ENCODE data around the gene PRR5. TPM values are rescaled to one million over a fixed set of nuclear protein-coding genes. Genes with fewer than 3 reads are reported as not detected.
A peak's percentile ranks its signal among the peaks of the same experiment; 100 is the strongest.
"Not testable (repeated sequence)": the region's sequence is repeated elsewhere in the genome, so short reads cannot be mapped to it uniquely, and the experiment has no call there.

The PRR5 gene
- total RNA-seq, 1 donor from 2014 or later: 12.4 TPM

DNA sequence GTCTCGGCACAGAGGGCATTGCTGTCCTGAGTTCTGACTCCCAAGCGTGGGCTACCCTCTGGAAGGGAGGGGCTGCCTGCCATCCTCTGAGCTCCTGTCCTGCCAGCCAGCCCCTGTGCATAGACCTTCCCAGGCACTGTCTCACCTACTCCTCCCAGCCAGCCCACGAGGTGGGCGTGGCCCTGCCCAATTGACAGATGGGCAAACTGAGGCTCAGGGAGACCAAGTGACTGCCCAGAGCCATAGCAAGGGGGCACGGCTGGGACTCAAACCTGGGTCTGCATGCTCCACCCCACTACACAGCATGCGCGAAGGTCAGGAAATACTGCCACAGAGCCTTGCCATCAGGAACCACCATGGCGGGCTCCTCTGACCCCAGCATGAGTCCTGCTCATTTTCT is 29.4 kb upstream of the PRR5 start:
- no peak for DNase-seq (ENCODE audit: low read depth)

DNA sequence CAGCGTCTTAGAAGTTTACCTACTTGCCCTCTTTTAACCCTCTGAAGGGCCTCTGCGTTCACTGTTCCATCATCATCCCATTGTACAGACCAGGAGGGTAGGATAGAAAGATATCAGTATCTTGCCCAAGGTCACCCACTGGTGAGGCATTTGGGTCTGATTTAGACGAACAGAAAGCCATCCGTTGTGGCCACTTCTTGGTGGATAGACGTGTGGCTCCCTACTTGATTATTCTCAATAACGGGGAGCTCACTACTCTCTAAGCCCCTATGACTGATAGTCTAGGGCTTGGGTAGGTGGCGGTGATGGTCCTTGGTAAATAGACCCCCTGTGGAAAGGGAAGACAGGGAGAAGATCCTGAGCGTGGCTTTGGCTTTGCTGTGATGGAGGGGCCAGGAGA is 28.6 kb upstream of the PRR5 start:
- DNase-seq (ENCODE audit: low read depth): no peak

DNA sequence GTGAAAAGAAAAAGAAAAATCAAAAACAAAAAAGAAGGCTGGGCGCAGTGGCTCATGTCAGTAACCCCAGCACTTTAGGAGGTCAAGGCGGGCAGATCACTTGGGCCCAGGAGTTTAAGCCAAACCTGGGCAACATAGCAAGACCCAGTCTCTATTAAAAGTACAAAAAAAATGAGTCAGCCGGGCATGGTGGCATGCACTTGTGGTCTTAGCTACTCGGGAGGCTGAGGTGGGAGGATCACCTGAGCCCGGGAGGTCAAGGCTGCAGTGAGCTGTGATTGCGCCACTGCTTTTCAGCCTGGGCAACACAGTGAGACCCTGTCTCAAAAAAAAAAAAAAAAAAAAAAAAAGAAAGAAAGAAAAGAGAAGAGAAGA is 26.0 kb upstream of the PRR5 start:
- DNase-seq (ENCODE audit: low read depth): not testable (repeated sequence)

DNA sequence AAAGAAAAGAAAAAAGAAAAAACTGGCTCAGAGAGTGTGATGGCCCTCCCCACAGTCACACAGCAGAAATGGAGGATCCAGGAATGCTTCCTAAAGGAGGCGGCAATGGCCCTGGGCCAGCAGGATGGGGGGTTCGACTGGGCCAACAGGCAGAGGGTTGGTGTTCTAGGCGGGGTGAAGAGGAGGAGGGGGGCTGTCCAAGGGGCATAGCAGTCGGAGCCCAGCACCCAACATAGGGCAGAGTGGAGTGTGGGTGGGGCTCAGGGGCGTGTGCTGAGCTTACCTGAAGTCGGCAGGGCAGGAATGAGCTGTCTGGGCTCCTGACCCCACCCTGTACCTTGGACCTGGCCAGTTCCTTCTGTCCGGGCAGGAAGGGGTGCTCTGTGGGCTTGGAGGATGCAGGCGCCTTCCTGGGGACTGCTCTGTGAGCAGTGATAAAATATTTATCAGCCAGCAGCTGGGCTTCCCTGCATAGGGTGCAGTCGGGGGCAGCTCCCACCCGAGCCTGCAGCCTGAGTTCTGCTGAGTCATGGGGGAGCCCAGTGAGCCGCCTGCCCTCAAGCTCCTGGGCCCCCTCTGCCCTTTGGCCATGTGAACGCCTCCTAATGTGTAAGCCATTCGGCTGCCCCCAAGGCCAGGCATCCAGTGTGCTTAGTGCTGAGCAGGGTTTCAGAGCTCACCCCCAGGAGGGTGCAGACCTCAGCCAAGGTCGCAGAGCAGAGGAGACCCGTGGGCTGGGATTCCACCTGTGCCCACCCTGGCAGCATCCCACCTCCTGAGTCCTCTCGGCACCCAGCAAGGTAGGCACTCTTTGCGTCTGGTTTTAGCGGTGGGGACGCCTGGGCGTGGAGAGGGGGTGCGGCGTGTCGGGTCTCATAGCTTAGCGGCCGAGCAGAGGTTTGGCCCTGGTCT is 25.3 kb upstream of the PRR5 start:
- peak; percentile 25 for DNase-seq (ENCODE audit: low read depth)

DNA sequence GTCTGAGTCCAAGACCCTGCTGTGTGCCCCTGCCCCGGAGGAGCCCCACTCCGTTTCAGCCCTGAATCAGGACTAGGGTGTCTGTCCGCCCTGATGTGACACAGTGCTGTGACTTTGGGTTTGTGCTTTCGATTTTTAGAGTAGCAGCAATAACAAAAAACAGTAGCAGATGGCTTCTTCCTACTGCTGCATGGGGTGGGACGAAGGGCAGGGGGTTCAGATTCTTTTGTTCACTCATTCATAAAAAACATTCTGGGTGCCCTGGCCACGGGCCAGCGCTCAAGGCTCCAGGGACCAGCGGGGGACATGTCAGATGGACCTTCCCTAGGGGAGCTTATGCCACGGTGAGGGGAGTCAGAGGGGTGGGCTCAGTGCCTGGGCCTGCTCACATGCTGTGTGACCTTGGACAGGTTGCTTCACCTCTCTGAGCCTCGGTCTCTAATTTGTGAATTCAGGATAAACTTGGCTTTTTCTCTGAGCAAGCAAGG is 24.6 kb upstream of the PRR5 start:
- no peak for DNase-seq (ENCODE audit: low read depth)

DNA sequence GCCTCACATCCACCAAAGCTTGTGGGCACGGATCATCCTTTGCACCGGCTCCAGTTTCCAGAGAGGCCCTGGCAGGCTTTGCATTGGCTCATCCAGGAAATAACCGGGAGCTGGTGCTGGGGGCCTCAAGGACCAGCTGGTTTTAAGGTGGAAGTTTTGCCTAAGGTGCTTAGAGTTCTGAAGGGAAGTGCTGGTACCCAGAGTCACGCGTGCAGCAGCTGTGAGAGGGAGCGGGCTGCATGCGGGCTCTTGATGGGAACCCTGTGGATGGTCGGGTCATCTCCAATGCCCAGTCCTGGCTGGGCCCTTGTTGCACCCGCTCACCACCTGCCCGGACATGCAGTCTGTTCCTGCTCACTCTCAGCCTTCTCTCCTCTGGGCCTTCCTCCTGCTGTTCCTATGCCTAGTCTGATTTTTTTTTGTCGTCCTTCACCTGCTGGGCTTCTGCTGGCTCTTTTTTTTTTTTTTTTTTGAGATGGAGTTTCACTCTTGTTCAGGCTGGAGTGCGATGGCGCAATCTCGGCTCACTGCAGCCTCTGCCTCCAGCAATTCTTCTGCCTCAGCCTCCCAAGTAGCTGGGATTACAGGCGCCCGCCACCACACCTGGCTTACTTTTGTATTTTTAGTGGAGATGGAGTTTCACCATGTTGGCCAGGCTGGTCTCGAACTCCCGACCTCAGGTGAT is 24.0 kb upstream of the PRR5 start:
- no peak for DNase-seq (ENCODE audit: low read depth)

DNA sequence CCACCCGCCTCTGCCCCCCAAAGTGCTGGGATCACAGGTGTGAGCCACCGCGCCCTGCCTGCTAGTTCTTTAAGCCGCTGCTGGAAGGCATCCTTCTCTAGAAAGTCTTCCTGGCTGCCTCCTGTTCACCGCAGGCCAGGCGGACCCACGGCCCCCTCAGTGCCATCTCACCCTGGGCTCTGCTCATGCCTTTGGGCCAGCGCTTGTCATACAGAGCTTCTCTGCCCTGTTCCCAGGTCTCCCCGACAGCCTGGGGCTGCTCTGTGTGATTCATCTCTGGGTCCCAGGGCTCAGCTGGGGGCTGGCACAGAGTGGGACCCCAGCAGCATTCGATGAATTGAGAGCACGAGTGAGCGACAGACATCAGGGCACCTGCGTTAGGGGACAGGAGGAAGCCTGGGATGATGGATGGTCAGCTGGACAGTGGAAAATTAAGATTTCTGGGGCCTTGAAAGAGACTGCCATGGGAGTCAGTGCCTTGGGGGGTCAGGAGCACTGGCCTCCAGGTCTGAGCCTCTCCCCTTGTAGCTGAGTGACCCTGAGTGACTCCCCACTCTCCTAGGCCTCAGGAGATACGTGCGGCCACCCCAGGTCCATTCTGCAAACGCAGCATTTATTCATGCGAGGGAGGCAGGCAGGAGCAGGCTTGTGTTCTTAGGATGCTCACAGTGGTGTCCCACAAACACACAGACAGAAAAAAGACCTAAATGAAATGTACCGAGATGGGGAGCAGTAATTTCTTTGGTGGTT is 23.3 kb upstream of the PRR5 start:
- no peak for DNase-seq (ENCODE audit: low read depth)

DNA sequence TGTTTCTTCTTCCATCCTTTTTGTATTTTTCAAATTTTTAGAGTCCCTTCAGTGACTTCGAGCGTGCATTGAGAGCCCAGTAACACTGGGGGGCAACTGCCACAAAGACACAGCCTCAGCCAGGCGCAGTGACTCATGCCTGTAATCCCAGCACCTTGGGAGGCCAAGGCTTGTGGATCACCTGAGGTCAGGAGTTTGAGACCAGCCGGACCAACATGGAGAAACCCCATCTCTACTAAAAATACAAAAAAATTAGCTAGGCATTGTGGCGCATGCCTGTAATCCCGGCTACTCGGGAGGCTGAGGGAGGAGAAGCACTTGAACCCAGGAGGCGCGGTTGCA is 22.7 kb upstream of the PRR5 start:
- DNase-seq (ENCODE audit: low read depth): not testable (repeated sequence)

DNA sequence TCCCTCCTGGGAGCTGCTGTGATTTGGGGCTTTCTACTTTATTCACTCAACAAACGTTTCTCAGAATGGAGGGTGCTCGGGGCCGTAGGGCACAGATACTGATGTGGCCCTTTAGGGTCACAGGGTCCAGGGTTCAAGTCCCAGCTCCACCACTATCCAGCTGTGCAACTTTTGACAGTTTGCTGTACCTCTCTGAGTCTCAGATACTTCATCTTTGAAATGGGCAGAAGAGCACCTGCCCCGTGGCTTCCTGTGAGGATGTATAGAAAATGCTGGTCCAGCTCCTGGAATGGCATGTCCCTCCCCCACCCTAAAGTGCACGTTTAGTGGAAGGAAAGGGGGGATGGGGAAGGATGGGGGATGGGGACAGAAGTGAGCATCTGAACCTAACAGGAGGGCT is 21.9 kb upstream of the PRR5 start:
- DNase-seq (ENCODE audit: low read depth): no peak

DNA sequence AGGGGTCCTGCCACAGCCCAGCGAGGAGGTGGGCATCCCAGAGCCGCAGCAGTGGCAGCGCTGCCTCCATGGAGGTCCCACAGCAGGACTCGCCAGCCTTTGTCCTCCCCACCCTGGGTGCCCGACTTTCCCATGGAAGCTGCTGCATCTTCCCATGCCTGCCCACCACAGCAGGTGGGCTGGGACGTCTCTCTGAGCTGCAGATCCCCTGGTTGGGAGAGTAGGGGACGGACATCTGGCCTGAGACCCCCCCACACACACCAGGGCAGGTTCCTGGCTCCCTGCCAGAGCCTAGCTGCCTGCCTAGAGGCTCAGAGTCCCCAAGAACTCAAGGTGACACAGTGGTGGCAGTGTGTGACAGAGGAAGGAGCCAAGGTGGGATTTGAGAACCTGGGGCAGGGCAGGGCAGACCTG is 21.5 kb upstream of the PRR5 start:
- DNase-seq (ENCODE audit: low read depth): no peak

DNA sequence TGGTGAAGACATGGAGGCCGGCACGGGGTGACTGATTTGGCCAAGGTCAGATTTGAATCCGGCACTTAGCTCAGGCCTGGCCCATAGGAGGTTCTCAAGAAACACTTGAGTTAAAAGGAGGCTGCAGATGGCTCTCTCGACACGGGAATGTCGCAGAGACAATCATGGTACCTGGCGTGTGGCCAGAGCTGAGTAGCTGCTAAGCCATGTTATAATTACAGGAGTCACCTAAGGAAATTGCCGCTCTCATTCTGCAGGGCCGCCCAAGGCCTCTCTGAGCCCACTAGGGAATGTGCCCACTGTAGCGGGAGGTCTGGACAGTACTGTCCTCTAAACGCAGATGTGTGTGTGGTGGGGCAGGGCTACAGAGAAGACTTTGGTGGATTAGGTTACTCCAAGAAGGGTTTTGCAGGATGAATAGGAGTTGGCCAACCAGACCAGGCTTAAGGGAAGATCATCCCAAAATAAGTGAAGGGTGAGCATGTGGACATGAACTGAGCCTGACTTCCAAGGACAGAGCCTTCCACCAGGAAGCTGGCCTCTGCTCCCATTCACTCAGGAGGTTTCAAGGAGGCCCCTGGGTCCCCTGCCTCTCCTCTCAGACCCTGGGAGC is 19.3 kb upstream of the PRR5 start:
- DNase-seq (ENCODE audit: low read depth): no peak

DNA sequence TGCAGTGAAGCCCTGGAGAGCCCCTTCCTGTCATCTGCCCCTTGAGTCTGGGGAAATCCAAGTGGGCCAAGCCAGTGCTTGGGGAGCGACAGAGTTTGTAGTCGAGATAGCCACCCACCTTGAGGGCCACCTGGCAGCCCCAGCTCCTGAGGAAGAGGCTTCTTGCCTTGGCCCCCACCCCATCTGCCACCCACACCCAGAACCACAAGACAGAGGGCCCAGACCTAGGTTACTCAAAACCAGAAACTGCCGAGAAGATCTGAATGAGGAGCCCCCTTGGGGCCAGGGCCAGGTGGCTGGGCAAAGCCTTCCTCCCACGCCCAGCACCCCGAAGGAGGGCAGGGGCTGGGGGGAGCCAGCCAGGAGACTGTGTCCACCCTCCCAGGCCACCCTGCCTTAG is 18.8 kb upstream of the PRR5 start:
- no peak for DNase-seq (ENCODE audit: low read depth)

DNA sequence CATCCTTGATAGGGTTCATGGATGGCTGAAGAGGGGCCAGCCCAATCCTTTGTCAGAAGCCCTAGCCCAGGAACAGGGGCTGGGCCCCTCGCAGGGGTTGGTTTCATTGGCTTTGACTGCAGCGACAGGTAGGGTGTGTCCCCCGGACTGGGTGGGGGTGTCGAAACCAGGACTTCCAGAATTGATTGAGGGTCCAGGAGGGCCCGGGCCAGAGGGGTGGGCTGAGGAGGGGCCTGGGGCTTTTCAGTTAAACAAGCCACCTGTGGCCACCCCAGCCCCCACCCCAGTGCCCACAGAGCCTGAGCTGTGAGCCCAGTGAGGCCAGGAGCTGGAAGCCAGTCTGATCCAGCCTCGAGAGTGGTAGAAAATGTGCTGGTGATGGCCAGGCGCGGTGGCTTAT is 18.1 kb upstream of the PRR5 start:
- no peak for DNase-seq (ENCODE audit: low read depth)

DNA sequence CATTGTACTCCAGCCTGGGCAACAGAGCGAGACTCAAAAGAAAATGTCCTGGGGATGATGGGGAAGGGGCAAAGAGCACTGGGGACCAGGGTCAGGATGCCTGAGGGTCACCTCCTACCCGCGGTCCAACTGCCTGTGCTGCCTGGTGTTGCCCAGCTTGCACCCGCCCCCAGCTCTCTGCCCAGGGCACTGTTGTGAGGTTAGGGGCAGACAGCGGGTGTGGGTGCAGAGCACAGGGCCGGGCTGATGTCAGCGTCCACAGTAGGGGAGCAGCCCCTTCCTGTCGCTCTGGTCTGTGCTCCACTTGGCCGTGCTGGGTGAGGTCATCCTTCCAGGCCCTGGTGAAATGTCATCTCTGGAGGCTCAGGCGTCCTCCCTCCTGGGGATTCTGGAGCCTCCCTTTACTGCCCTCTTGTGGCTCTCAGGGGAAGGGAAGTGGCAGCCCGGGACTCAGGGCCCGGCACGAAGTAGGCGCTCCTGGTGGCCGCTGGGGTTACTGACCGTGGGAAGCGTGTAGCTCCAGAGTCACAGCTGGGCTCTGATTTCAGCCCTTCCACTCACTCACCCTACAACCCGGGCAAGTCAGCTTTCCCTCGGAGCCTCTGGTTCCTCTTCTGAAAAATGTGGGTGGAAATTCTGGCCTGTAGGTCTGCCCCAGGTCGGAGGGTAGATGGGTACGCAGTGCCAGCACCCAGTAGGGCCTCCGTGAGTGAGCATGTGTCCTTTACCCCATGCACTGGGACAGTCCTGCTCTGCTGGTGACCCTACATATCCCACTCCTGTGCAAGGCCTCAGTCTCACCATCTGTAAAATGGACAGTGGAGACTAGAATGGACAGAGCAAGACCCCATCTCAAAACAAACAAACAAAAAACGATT is 17.3 kb upstream of the PRR5 start:
- DNase-seq (ENCODE audit: low read depth): peak; percentile 84

DNA sequence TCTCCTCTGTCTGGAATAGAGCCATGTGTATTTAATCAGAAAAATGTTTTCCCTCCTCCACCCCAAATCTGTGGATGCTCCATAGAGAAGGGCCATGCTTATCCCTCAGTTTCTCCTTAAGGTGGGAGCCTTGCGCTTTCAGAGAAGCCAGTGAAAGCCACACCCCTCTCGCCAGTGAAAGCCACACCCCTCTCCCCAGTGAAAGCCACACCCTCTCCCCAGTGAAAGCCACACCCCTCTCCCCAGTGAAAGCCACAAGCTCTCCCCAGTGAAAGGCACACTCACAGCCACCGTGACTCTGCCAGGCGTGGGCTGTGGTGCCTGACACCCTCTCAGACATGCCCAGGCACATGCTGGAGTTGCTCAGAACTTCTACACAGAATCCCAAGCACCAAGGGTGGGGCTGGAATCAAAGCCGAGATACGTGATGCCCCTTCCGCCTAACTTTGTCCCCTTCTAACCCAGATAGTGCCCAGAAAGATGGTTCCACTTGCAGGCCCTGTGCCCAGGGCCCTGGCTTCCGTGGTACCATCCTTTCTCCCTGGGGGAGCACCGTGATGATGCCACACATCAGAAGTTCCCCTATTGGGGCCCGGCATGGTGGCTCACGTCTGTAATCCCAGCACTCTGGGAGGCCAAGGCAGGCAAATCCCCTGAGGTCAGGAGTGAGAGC is 16.5 kb upstream of the PRR5 start:
- peak; percentile 34 for DNase-seq (ENCODE audit: low read depth)

DNA sequence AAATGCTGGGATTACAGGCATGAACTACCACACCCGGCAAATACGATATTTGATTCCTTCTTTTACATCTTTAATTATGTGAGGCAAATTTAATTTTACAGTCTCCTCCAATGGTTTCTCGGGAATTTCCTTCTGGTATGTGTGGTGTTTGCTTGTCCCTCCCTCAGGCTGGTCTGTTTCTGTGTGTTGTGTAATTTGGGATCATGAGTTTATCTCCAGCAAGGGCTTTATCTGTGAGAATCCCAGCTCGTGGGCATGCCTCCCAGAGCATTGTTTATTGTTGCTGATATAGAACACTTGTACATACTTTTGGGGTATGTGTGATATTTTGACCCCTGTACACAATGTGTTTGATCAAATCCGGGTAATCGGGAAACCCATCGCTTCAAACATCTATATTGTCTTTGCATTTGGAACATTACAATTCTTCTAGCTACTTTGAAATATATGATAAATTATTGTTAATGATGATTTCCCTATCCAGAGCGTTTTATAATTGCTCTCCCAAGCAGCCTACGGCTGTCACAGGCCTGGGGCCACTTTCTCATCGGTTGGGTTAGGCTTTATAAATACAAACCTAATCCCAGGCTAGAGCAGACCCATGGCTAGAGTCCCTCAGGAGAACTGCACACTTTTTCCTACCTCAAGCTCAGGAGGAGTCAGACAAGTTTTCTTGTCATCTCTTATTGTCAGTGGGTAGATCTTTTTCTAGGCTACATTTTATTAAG is 15.0 kb upstream of the PRR5 start:
- no peak for DNase-seq (ENCODE audit: low read depth)

DNA sequence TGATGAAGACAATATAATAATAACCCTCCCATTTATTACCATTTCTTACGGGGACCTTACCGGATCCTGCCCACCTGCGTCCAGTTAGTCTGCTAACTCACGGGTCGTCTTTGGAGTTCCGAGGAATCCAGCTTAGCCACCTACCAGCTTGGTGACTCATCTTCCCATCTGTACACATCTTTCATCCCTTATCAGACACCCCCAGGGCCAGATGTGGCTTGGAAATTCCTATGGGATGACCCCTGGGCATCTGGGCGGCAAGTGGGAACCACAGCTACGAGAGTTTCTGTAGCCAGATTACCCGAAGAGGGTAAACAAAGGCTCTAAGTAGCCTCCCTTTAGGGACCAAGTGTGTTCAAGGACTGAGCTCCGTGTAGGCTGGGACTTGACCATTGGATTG is 12.8 kb upstream of the PRR5 start:
- DNase-seq (ENCODE audit: low read depth): no peak

DNA sequence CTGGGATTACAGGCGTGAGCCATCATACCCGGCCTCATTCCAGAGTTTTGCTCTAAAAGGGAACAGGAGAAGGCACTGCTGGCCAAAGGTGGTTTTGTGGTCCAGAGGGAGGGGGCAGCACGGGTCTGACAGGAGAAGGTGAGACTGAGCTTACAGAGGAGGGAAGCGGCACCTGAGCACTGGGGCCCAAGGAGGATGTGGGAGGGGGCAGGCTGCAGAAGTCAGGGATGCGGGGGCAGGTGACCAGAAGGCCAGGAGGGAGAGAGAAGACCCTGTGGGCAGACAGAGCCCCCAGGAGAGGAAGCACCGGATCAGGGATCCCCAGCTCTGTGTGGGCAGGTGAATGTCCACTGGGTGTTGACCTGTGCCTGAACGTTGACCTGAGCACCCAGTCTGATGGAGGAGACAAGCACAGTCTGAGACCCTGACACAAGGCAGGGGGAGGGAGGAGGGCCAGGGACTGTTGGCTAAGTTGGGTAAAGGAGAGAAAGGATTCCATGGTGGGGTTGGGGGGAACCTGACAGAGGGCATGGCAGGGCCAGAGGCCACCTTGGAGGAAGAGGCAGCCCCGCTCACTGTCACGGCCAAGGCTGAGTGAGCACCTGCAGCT is 12.0 kb upstream of the PRR5 start:
- no peak for DNase-seq (ENCODE audit: low read depth)
